Measurements from ENCODE around the gene OXTR.

Gene OXTR

GRCh38 chr3:8769088-8769822 is at the start of gene OXTR:
Gene OXTR (minus strand): TSS chr3:8769613. CDS start chr3:8768187, 1,426 bp downstream.
- peak; percentile 42 for DNase-seq

- DNase-seq: no peak
Measured at GRCh38 chr3:8817486-8817885, 48.1 kb upstream of the OXTR start.

GRCh38 chr3:8816106-8816505 is 46.7 kb upstream of the OXTR start:
- DNase-seq: no peak

- no peak for DNase-seq
Measured at GRCh38 chr3:8813411-8813810, 44.0 kb upstream of the OXTR start.

- DNase-seq: no peak
Measured at GRCh38 chr3:8810561-8810960, 41.1 kb upstream of the OXTR start.

- DNase-seq: no peak
Measured at GRCh38 chr3:8805774-8806173, 36.4 kb upstream of the OXTR start.

GRCh38 chr3:8802256-8802655 is 32.8 kb upstream of the OXTR start:
- DNase-seq: no peak

GRCh38 chr3:8800016-8800415 is 30.6 kb upstream of the OXTR start:
- no peak for DNase-seq

GRCh38 chr3:8794247-8794646 is 24.8 kb upstream of the OXTR start:
- DNase-seq: no peak

- no peak for DNase-seq
Measured at GRCh38 chr3:8793242-8793641, 23.8 kb upstream of the OXTR start.

- no peak for DNase-seq
Measured at GRCh38 chr3:8790529-8790928, 21.1 kb upstream of the OXTR start.

- DNase-seq: no peak
Measured at GRCh38 chr3:8784676-8785435, 15.4 kb upstream of the OXTR start.

- DNase-seq: no peak
Measured at GRCh38 chr3:8780279-8780678, 10.9 kb upstream of the OXTR start.

- DNase-seq: no peak
Measured at GRCh38 chr3:8778475-8778874, 9.1 kb upstream of the OXTR start.

- DNase-seq: no peak
Measured at GRCh38 chr3:8777978-8778267, 8.5 kb upstream of the OXTR start.

GRCh38 chr3:8777201-8777977 is 8.0 kb upstream of the OXTR start:
- no peak for DNase-seq

GRCh38 chr3:8776406-8776805 is 7.0 kb upstream of the OXTR start:
- no peak for DNase-seq

- no peak for DNase-seq
Measured at GRCh38 chr3:8775602-8776001, 6.2 kb upstream of the OXTR start.

- no peak for DNase-seq
Measured at GRCh38 chr3:8775181-8775580, 5.8 kb upstream of the OXTR start.

- DNase-seq: no peak
Measured at GRCh38 chr3:8773941-8774542, 4.6 kb upstream of the OXTR start.

GRCh38 chr3:8768364-8769087 is 887 bp downstream of the OXTR start:
- DNase-seq: no peak

GRCh38 chr3:8767667-8768363 is 1.6 kb downstream of the OXTR start:
- no peak for DNase-seq

Measured in activated CD8-positive, alpha-beta memory T cell treated with anti-CD3 and anti-CD28 coated beads, Interleukin-2, amount 50 U/mL, for 4 hours (primary cell).